Right lobe of liver (tissue), 4 donors: ENCODE data around the gene CCNG2.

Experiments
- CTCF ChIP-seq, 4 donors: fragments of 200-600 bp in 3 of 4; fragments of 450-650 bp in 1 of 4; IDR thresholded peaks; one replicate each; pipeline versions ENCODE4 v1.5.1 to v1.8.0; 2016 to 2022; ENCODE audit warnings: antibody characterized with exemption in 4 of 4, mild to moderate bottlenecking in 2 of 4
- POLR2A ChIP-seq: fragments of 450-650 bp; IDR thresholded peaks from one replicate; pipeline ENCODE4 v1.6.1; 2017; ENCODE audit warnings: antibody characterized with exemption, mild to moderate bottlenecking
- donor health status: DM: no; HTN: no; CAD: no.
- donor health status: DM: no; HTN: no; CAD: no.
- donor health status: DM: no; HTN: yes; CAD: no.

DNA sequence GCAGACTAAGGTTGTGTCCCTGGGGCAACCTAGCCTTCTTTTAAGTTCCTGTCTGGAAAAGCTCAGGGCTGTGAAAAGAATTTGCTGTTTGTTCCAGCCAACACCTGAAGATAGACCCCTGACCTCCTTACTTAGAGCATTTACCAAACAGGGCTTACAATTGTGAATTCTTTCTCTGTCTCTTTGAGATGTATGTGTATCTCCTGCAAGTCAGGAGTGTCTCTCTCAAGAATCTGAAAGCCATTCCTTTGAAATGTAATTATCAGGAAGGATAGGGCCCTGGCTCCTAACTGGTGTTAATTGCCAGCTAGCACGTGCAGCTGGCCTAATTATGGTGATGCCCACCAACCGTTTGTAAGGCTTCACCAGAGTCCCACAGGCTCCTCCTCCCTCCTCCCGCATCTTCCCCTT lies 18.2 kb downstream of the CCNG2 start:
- no peak for TF ChIP-seq CTCF (IDR thresholded peaks at IDR 0.05)
- no peak for TF ChIP-seq POLR2A
